ENCODE measurements around the gene SLC16A6.

DNA sequence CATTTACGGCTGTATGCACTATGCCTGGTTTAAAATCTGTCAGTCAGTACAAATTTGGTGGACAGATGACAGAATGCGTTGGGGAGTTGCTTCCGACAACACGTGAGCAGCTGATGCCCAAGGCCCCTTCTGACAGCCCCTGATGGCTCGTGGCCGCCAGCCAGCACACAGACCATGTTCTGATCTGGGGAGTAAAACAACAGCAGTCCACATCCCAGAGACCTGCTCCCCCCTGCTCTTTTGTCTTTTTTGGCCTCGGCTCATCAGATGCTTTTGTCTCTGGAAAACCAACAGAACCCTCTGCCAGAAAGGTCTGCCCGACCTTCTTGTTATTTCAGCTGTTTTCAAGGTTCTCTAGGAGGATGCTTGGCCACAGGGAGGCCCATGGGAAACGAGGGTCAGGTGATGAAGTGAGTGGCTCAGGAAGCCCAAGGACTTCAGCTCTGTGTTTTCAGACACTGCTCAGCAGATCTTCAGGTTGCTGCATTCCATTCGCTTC, 11.2 kb upstream of the SLC16A6 start:
- TF ChIP-seq, protein P1, sequence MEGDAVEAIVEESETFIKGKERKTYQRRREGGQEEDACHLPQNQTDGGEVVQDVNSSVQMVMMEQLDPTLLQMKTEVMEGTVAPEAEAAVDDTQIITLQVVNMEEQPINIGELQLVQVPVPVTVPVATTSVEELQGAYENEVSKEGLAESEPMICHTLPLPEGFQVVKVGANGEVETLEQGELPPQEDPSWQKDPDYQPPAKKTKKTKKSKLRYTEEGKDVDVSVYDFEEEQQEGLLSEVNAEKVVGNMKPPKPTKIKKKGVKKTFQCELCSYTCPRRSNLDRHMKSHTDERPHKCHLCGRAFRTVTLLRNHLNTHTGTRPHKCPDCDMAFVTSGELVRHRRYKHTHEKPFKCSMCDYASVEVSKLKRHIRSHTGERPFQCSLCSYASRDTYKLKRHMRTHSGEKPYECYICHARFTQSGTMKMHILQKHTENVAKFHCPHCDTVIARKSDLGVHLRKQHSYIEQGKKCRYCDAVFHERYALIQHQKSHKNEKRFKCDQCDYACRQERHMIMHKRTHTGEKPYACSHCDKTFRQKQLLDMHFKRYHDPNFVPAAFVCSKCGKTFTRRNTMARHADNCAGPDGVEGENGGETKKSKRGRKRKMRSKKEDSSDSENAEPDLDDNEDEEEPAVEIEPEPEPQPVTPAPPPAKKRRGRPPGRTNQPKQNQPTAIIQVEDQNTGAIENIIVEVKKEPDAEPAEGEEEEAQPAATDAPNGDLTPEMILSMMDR (IDR thresholded peaks at IDR 0.05), result no peak
- no peak for TF ChIP-seq POLR2A (IDR thresholded peaks at IDR 0.05)
- no peak for TF ChIP-seq EP300 (IDR thresholded peaks at IDR 0.05)
